Left cardiac atrium (tissue), 4 donors: ENCODE results near the gene STX3. TPM values are rescaled to one million over a fixed set of nuclear protein-coding genes. Genes with fewer than 3 reads are reported as not detected.
"Not testable (repeated sequence)": the region's sequence is repeated elsewhere in the genome, so short reads cannot be mapped to it uniquely, and the experiment has no call there.

Source experiments
- ATAC-seq, 2 donors: fragments of 200-7000 bp; cut with Tn5 transposase; one replicate each; pipeline ENCODE4 v1.9.1; 2020; ENCODE audit warnings: mild to moderate bottlenecking in 2 of 2, moderate library complexity in 2 of 2
- DNase-seq: peaks from one replicate; pipeline ENCODE4 v3.0.0-alpha.2; 2020
- intact Hi-C, 2 donors: fragments of 100-400 bp; cut with DNase I; formaldehyde crosslinking; loops; one replicate each; pipeline versions ENCODE4 v1.14.1 to v1.15.1; 2022 to 2023
- total RNA-seq, 2 donors: library from RNA; stranded (reverse); fragmentation: NEBNext Ultra II Directional; extraction: Animal tissue kit (Norgen Biotek cat#: 25700); gene quantifications; one replicate each; pipeline ENCODE4 v1.2.1, GENCODE V29; 2021
- donor health status: DM: no; HTN: yes; CAD: no.
- donor health status: DM: no; HTN: yes; CAD: no; lungs with severe emphysema.
- donor health status: DM: yes; HTN: yes; CAD: no.
- donor health status: Dilated cardiomyopathy.

STX3 gene
- total RNA-seq, 2 donors from 2014 or later = 10.6 to 14.1 TPM

DNA sequence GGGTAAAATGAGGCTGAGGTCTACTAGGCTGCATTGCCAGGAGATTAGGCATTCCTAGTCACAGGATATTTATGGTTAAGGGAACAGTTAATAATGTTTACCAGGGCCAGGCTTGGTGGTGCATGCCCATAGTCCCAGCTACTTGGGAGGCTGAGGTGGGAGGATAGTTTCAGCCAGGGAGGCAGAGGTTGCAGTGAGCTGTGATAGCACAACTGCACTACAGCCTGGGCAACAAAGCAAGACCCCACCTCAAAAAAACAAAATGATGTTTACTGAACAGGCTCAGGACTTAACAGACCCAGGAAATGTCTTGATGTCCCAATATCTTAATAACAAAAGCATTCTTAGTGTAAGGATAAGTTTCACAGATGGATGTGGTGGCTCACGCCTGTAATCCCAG, 58.2 kb downstream of the STX3 start:
- DNase-seq (no peak), ATAC-seq (no peak)
- intact Hi-C loops = no loop called here

- intact Hi-C loops = no loop called here
- DNase-seq = no peak
- no peak for ATAC-seq
Measured at GRCh38 chr11:59814021-59814420, 58.8 kb downstream of the STX3 start.

DNA sequence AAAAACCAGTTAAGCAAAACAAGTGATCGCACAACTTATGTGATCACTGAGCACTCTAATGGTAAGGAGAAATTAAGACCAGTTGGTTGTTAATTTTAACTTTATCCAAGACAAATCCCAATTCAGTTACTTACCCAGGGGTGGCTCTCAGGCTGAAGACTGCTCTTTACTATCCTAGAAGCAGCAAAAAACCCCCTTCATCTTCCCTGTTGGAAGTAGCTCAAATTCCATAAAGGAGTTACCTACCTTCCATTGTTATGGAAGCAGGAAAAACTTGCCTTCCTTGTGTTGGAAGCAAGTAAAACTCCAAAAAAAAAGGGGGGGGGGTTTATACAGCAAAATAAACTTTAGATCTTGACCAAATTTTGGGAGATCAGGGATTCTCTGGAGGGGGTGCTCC, 60.6 kb downstream of the STX3 start:
- DNase-seq = no peak
- intact Hi-C loops = no loop called here
- ATAC-seq = no peak

DNA sequence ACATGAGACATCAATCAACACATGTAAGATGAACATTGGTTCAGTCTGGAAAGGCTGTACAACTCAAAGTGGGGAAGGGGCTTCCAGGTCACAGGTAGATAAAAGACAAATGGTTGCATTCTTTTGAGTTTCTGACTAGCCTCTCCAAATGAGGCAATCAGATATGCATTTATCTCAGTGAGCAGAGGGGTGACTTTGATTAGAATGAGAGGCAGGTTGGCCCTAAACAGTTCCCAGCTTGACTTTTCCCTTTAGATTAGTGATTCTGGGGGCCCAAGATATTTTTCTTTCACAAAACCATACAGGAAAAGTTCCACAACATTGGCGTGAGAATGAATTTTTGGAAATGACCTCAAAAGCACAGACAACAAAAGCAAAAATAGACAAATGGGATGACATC, 61.3 kb downstream of the STX3 start:
- intact Hi-C loops, ATAC-seq, DNase-seq: not testable (repeated sequence)

GRCh38 chr11:59818572-59818971, 63.4 kb downstream of the STX3 start:
- intact Hi-C loops = no loop called here
- no peak for ATAC-seq
- no peak for DNase-seq

DNA sequence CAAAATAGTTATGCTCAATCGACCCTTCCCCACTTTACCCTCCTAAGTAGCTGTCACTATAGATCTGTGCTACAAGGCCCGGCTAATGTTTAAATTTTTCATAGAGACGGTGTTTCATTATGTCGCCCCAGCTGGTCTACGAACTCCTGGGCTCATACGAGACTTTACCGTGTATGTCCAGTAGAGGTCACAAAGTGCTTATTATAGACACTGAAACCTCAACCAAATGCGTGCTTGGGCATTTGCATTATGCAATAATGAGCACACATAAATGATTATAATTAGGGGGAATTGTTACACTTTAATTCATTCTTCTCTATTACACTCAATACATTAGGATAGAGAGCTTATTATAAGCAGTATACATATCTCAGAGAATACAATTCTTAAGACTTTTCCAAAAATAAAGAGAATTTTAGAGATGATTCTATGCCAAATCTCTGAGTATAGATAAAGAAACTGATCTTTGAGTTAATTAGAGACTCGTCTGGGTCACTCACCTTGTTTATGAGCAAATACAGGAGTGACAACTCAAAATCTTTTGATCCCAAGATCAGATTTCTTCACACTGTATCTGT, 67.9 kb downstream of the STX3 start:
- ATAC-seq (peak; percentile 79 to 83), DNase-seq (no peak)
- intact Hi-C loops = loop anchor here (2.0 to 5.0 kb wide), 3 partner anchors 304 to 369 kb away; no protein-coding TSS in a partner anchor

DNA sequence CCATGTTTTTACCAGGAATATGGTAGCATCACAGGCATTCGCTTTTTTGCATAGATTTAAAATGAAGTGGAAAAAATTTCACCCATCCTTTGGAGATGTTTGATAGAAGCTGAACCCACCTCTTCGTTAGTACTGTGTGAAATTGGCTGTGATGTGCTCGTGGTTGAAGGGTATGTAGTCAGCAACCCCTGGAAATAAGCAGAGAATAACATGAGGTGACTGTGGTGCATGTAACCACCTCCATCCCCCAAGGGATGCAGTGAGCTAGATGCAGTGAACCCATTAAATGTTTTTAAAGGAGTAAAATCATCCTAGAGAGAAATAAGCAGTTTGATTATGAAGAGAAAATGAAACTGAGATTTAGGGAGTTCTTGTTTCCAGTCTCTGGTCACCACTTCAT, 74.2 kb downstream of the STX3 start:
- DNase-seq (no peak), ATAC-seq (no peak)
- intact Hi-C loops = no loop called here

DNA sequence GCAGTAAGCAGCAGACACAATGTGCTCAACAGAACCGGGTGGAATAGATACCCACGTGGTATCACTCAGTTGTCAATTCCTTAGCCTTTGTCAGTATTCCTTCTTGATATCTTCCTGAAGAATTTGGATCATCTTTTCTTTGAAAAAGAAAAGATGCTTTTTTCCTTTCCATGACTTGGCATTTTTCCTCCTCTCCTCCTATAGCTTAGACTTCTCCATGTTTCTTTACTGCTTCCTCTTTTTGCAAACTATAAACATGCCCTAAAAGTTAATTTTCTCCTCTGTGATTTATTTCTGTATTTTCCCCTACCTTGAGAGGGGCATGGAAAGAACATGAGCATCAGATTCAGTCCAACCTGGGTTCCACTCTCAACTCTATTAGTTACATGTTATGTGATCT, 78.4 kb downstream of the STX3 start:
- no peak for ATAC-seq
- intact Hi-C loops = no loop called here
- no peak for DNase-seq

DNA sequence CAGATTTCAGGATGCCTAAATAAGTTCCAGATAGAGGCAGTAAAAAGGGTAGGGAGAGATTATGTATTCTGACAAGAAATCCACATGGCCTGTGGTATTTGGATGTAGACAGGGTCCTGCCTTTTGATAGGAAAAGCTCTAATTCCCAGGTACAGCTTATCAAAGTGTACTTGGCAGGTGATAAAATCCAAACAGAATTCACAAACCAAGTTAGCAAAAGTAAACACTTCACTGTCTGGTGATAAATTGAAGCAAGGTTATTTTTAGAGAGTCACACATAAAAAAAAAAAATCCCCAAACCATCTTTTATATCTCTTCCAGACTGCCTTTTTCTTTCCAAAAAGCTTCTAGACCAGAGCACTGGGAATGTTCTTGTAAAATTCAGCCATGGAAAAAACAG, 84.4 kb downstream of the STX3 start:
- DNase-seq = no peak
- intact Hi-C loops = no loop called here
- no peak for ATAC-seq

DNA sequence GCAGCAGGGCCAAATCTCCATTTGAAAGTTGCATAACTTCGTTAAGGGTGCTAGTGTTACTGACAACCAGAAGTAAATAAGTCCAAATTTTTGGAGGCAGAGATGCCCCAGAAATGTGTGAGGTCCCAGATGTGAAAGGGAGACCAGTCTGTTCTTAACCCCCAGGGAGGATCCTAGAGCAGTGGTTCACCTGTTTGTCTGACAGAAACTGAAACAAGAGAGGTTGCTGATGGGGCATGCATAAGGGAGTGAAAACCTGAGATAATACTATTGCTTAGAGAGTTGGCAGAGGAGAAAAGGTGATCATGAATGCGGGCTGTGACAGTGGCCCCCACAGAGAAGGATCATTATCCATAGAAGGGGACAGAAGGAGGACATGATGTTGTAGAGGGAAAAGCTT, 86.3 kb downstream of the STX3 start:
- ATAC-seq (no peak), DNase-seq (no peak)
- intact Hi-C loops = no loop called here

DNA sequence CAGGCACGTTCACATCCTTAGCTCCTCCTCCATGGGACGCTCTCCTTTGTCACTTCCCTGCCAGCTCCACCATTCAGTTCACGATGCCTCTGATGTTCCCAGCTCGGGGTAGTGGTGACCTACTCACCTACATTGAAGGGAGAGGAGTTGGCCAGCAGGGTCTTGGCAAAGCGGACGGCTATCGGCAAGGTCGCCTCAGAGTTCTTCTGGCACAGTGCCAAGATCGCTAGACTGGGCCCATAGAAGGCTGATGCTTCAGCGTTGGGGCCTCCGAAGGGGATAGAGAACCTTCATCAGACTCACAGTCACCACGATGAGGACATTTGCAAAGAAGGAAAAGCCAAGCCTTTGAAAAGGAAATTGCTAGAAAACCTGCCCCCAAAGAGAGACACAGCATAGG, 87.1 kb downstream of the STX3 start:
- intact Hi-C loops = no loop called here
- no peak for DNase-seq
- no peak for ATAC-seq

GRCh38 chr11:59845399-59845798, 90.2 kb downstream of the STX3 start, which contains the start of gene CBLIF:
Gene CBLIF, minus strand, starts transcription at chr11:59845499. Its CDS starts 46 bp downstream, at chr11:59845453.
- no peak for DNase-seq
- no peak for ATAC-seq
- intact Hi-C loops = no loop called here

GRCh38 chr11:59846556-59846955, 91.4 kb downstream of the STX3 start:
- ATAC-seq = no peak
- DNase-seq = no peak
- intact Hi-C loops = no loop called here

GRCh38 chr11:59847626-59848025, 92.5 kb downstream of the STX3 start:
- intact Hi-C loops = no loop called here
- ATAC-seq (no peak), DNase-seq (no peak)

GRCh38 chr11:59848439-59848838, 93.3 kb downstream of the STX3 start:
- ATAC-seq, DNase-seq, intact Hi-C loops: not testable (repeated sequence)

- DNase-seq = no peak
- ATAC-seq = no peak
- intact Hi-C loops = no loop called here
Measured at GRCh38 chr11:59849129-59849528, 94.0 kb downstream of the STX3 start.

DNA sequence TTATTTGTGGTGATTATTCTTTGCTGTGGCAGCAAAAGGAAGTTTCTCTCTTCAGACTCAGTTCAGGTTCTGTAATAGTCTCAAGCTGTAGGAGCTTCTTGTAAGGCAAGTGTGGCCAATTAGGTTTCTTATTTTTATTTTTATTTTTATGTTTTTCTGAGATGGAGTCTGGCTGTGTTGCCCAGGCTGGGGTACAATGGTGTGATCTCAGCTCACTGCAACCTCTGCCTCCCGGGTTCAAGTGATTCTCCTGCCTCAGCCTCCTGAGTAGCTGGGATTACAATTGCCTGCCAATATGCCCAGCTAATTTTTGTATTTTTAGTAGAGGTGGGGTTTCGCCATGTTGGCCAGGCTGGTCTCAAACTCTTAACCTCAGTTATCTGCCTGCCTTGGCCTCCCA, 94.4 kb downstream of the STX3 start:
- DNase-seq, intact Hi-C loops, ATAC-seq: not testable (repeated sequence)

DNA sequence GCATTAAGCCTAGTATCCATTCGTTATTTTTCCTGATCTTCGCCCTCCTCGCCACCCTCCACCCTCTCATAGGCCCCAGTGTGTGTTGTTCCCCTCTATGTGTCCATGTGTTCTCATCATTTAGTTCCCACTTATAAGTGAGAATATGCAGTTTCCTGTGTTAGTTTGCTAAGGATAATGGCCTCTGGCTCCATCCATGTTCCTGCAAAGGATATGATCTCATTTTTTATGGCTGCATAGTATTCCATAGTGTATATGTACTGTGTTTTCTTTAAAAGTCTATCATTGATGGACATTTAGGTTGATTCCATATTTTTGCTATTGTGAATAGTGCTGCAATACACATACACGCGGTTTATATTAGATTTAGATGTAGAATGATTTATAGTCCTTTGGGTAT, 96.2 kb downstream of the STX3 start:
- ATAC-seq, intact Hi-C loops, DNase-seq: not testable (repeated sequence)

- ATAC-seq (no peak), DNase-seq (no peak)
- intact Hi-C loops = no loop called here
Measured at GRCh38 chr11:59854871-59855270, 99.7 kb downstream of the STX3 start.
